HEK293T (cell line): Measurements from ENCODE around the gene FNDC3B.

Experiments
- ARNT ChIP-seq: fragments of 450-650 bp; IDR thresholded peaks from 2 replicates; pipeline ENCODE4 v1.6.1; 2017; ENCODE audit warnings: mild to moderate bottlenecking
- L3MBTL2 ChIP-seq: fragments of 450-650 bp; conservative IDR thresholded peaks from 2 replicates; pipeline ENCODE4 v1.6.1; 2016; ENCODE audit warnings: mild to moderate bottlenecking

DNA sequence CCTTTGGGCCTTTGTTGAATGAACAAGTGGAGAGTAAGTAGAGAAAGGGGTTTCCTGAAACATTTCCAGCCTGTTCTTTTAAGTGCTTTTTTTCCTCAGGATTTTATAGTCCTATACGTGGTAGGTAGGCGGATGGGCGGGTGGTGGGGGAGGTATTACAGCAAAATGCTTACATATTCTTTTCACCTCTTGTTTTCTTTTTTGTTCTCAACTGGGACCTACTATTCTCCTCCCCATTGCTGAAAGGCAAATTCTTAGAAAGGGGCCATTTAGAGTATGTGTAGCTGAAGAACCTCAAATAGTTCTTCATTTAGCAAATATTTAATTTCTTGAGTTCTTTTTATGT, 135.8 kb downstream of the FNDC3B start:
- TF ChIP-seq L3MBTL2, result no peak
- TF ChIP-seq ARNT, result no peak
